Colon (tissue), 2 donors: ENCODE data around the gene BBS7.

Experiments
- FAIRE-seq: peaks from 2 replicates; lab custom pipeline; 2012; peaks lifted over from hg19 to GRCh38; lab: Jason Lieb, UNC
- donor health status: control.
- donor health status: control.

BBS7 gene

GRCh38 chr4:121824950-121825349, 45.3 kb downstream of the BBS7 start:
- FAIRE-seq, result no peak

- no peak for FAIRE-seq
Observed at GRCh38 chr4:121824171-121824527, 46.1 kb downstream of the BBS7 start.

- no peak for FAIRE-seq
Observed at GRCh38 chr4:121823505-121824170, 46.6 kb downstream of the BBS7 start, which contains the start of gene CCNA2. TSS of gene CCNA2 (minus strand) at chr4:121823883. CDS start at chr4:121823628, 255 bp downstream.

- no peak for FAIRE-seq
Observed at GRCh38 chr4:121822796-121823504, 47.3 kb downstream of the BBS7 start.

GRCh38 chr4:121822047-121822446, 48.2 kb downstream of the BBS7 start:
- no peak for FAIRE-seq

- FAIRE-seq, result no peak
Observed at GRCh38 chr4:121819216-121819965, 50.9 kb downstream of the BBS7 start.

GRCh38 chr4:121818215-121818614, 52.1 kb downstream of the BBS7 start:
- FAIRE-seq, result no peak

GRCh38 chr4:121817701-121818100, 52.6 kb downstream of the BBS7 start:
- FAIRE-seq, result no peak

- FAIRE-seq, result no peak
Observed at GRCh38 chr4:121817006-121817405, 53.3 kb downstream of the BBS7 start.

- no peak for FAIRE-seq
Observed at GRCh38 chr4:121814756-121815155, 55.5 kb downstream of the BBS7 start.

GRCh38 chr4:121811122-121811521, 59.2 kb downstream of the BBS7 start:
- no peak for FAIRE-seq

- FAIRE-seq, result no peak
Observed at GRCh38 chr4:121806411-121806810, 63.9 kb downstream of the BBS7 start.

GRCh38 chr4:121801715-121802075, 68.6 kb downstream of the BBS7 start:
- FAIRE-seq, result no peak

- FAIRE-seq, result peak; percentile 5
Observed at GRCh38 chr4:121800961-121801714, 69.1 kb downstream of the BBS7 start, which contains the start of gene EXOSC9. TSS of gene EXOSC9 (plus strand) at chr4:121801323. CDS start at chr4:121801425, 102 bp downstream.

- no peak for FAIRE-seq
Observed at GRCh38 chr4:121800638-121800960, 69.7 kb downstream of the BBS7 start.

- no peak for FAIRE-seq
Observed at GRCh38 chr4:121799867-121800501, 70.3 kb downstream of the BBS7 start.

- FAIRE-seq, result no peak
Observed at GRCh38 chr4:121799208-121799823, 71.0 kb downstream of the BBS7 start.

GRCh38 chr4:121796283-121796682, 74.0 kb downstream of the BBS7 start:
- FAIRE-seq, result no peak

- no peak for FAIRE-seq
Observed at GRCh38 chr4:121794505-121795188, 75.6 kb downstream of the BBS7 start.

GRCh38 chr4:121792966-121793365, 77.3 kb downstream of the BBS7 start:
- no peak for FAIRE-seq

GRCh38 chr4:121791481-121791880, 78.8 kb downstream of the BBS7 start:
- FAIRE-seq, result no peak
